Pancreas (tissue), 10 donors: ENCODE measurements around the gene WNT3A. TPM values are rescaled to one million over a fixed set of nuclear protein-coding genes. Genes with fewer than 3 reads are reported as not detected.
A peak's percentile ranks its signal among the peaks of the same experiment; 100 is the strongest.

ENCODE experiments used
- ATAC-seq, 4 donors: fragments of 200-7000 bp; cut with Tn5 transposase; one replicate each; pipeline versions ENCODE4 v1.8.0 to v1.9.1; 2020; ENCODE audit warnings: mild to moderate bottlenecking in 4 of 4, moderate library complexity in 4 of 4
- DNase-seq, 6 donors: peaks; one replicate each; pipeline ENCODE4 v3.0.0-alpha.2; 2020
- FAIRE-seq: peaks from 2 replicates; lab custom pipeline; 2012; peaks lifted over from hg19 to GRCh38; lab: Jason Lieb, UNC
- H3K27ac ChIP-seq, 4 donors: fragments of 200-600 bp; sonication (generic); 1 replicate in 3 of 4; 2 replicates in 1 of 4; pipeline versions ENCODE4 v1.5.0 to v1.8.0; 2020
- H3K27me3 ChIP-seq, 4 donors: fragments of 200-600 bp; one replicate each; pipeline ENCODE4 v1.8.0; 2021
- H3K36me3 ChIP-seq, 3 donors: fragments of 200-600 bp; sonication (generic) in 1 of 3; one replicate each; pipeline versions ENCODE4 v1.5.0 to v1.8.0; 2020 to 2021
- H3K4me1 ChIP-seq, 3 donors: fragments of 200-600 bp; one replicate each; pipeline ENCODE4 v1.8.0; 2021
- H3K4me3 ChIP-seq, 4 donors: fragments of 200-600 bp; sonication (generic) in 2 of 4; one replicate each; pipeline versions ENCODE4 v1.5.0 to v1.8.0; 2020 to 2021
- H3K9me3 ChIP-seq, 4 donors: fragments of 200-600 bp; one replicate each; pipeline ENCODE4 v1.8.0; 2021
- CTCF ChIP-seq, 4 donors: fragments of 200-600 bp; sonication (generic) in 3 of 4; IDR thresholded peaks; one replicate each; pipeline versions ENCODE4 v1.5.0 to v1.8.0; 2021; ENCODE audit warnings: antibody characterized with exemption in 4 of 4
- WGBS, 2 donors: extraction: QIAGEN DNeasy Blood & Tissue Kit; methylation state at CpG; one replicate each; pipeline ENCODE4 v1.1.7; 2013; 5-methylcytosine and 5-hydroxymethylcytosine counted together
- intact Hi-C, 3 donors: fragments of 100-400 bp; cut with DNase I; formaldehyde crosslinking; loops; one replicate each; pipeline versions ENCODE4 v1.11.1 to v1.14.2; 2022
- polyA plus RNA-seq, 2 donors: library from polyadenylated mRNA; stranded (reverse); fragments of 200-250 nt; gene quantifications; one replicate each; pipeline ENCODE4 v1.2.3, GENCODE V29; 2013
- total RNA-seq, 6 donors: library from RNA; stranded (reverse); fragmentation: NEBNext Ultra II Directional in 4 of 6; extraction: Animal tissue kit (Norgen Biotek cat#: 25700) in 4 of 6; gene quantifications; one replicate each; pipeline versions ENCODE4 v1.2.1 to v1.2.4, GENCODE V29; 2021 to 2023
- donor health status: healthy with polysubstance abuse.
- donor health status: DM: no; HTN: no; CAD: no; lungs with moderate emphysema.
- donor health status: DM: no; HTN: no; CAD: no.
- donor health status: control.
- donor health status: control.
- donor health status: Bipolar disorder and iron deficiency.
- donor health status: DM: yes; HTN: yes; CAD: no.
- donor health status: DM: no; HTN: no; CAD: no.
- donor health status: DM: no; HTN: no; CAD: no.
- donor health status: DM: yes; HTN: yes; CAD: no.

WNT3A gene
- total and polyA plus RNA-seq, 8 donors, result 0.08 TPM; not detected in 7

- DNase-seq (peak in 1 of 6 donors; percentile 11), FAIRE-seq (no peak), ATAC-seq (no peak)
- 75% methylated on average over 2 of the region's 2 CpGs for WGBS, 2 donors
- H3K27me3 ChIP-seq, result no peaks in the 10 kb centered on the region
- H3K4me1 ChIP-seq, result no peaks in the 10 kb centered on the region
- H3K36me3 ChIP-seq, result no peaks in the 10 kb centered on the region
- no peak overlapping the region for H3K27ac ChIP-seq
- no peak for TF ChIP-seq CTCF (IDR thresholded peaks at IDR 0.05)
- H3K9me3 ChIP-seq, result no peaks in the 10 kb centered on the region
- intact Hi-C loops, result no loop called here
- no peak overlapping the region for H3K4me3 ChIP-seq
Observed at GRCh38 chr1:228016181-228016510, 9.3 kb downstream of the WNT3A start.

DNA sequence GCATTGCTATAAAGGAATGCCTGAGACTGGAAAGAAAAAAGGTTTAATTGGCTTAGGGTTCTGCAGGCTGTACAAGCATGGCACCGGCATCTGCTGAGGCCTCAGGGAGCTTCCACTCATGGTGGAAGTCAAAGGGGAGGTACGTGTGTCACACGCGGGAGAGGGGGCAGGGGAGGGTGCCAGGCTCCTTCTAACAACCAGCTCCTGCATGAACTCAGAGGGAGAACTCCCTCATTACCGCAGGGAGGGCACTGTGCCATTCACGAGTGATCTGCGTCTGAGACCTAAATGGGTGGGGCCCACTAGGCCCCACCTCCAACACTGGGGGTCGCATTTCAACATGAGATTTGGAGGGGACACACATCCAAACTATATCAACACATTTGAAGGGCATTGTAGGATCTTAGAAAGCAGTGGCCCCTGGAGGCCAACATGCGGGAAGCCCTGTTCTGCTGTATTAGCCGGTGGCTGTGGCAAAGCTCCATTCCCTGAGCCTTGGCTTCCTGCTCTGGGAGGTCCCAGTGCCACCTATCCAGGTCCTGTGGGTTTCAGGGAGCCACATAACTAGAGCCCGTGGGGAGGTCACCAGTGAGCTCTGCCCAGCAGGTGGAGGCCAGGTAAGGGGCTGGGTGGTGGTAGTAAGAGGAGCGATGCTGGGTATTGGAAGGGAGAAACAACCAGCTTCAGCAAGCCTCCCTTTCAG lies 10.0 kb downstream of the WNT3A start:
- DNase-seq (no peak), FAIRE-seq (no peak), ATAC-seq (no peak)
- Histone ChIP-seq H3K36me3 (no peaks in the 10 kb centered on the region), H3K27me3 (no peaks in the 10 kb centered on the region), H3K4me1 (no peaks in the 10 kb centered on the region), H3K9me3 (no peaks in the 10 kb centered on the region), H3K27ac (no peak overlapping the region), H3K4me3 (no peak overlapping the region)
- whole genome bisulfite sequencing, 2 donors, result 73 to 81% methylated on average over 12 of the region's 12 CpGs
- TF ChIP-seq CTCF (IDR thresholded peaks at IDR 0.05), result no peak
- intact Hi-C loops, result no loop called here

DNA sequence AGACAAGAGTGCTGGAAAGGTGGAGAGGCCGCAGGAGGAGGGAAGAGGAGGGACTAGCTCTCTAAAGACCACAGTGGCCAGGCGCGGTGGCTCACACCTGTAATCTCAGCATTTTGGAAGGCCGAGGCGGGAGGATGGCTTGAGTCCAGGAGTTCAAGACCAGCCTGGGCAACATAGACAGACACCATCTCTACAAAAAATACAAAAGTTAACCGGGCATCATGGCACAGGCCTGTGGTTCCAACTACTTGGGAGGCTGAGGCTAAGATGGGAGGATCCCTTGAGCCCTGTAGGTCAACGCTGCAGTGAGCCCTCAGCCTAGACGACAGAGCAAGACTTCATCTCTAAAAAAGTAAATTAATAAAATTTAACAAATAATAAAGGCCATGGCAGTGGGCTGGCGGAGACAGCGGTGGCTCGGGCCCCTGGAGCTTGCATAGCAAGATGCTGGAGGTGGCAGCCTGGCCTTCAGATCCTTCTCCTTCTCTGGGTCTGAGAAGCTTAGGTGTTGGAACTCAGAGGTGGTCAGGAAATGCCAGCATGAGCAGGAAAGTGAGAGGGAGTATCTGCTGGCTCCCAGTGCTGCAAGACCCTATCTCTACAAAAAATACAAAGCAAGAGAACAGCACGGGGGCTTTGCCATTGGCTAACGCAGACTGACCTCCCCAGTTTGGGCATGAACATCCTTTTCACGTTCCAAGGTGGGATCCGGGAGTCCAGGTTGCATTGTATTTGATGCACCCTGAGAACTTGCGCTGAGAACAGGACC lies 10.7 kb downstream of the WNT3A start:
- intact Hi-C loops, result no loop called here
- WGBS, 2 donors, result 82 to 89% methylated on average over 16 of the region's 16 CpGs
- peak in 1 of 6 donors; percentile 35 for DNase-seq

GRCh38 chr1:228018125-228018398 lies 11.3 kb downstream of the WNT3A start:
- Histone ChIP-seq H3K9me3 (no peaks in the 10 kb centered on the region), H3K27ac (no peak overlapping the region), H3K4me3 (no peak overlapping the region), H3K36me3 (no peaks in the 10 kb centered on the region), H3K4me1 (no peaks in the 10 kb centered on the region), H3K27me3 (no peaks in the 10 kb centered on the region)
- intact Hi-C loops, result no loop called here
- TF ChIP-seq CTCF (IDR thresholded peaks at IDR 0.05), result no peak
- FAIRE-seq, result no peak
- no peak for ATAC-seq
- peak in 1 of 6 donors; percentile 9 for DNase-seq
- WGBS, 2 donors, result 78 to 82% methylated on average over 5 of the region's 5 CpGs

More for the DNA sequence above, 10.7 kb downstream of the WNT3A start:
- H3K36me3 ChIP-seq, result no peaks in the 10 kb centered on the region
- no peak overlapping the region for H3K27ac ChIP-seq
- FAIRE-seq (no peak), ATAC-seq (no peak)
- no peak overlapping the region for H3K4me3 ChIP-seq
- H3K27me3 ChIP-seq, result no peaks in the 10 kb centered on the region
- no peaks in the 10 kb centered on the region for H3K4me1 ChIP-seq
- TF ChIP-seq CTCF (IDR thresholded peaks at IDR 0.05), result no peak
- H3K9me3 ChIP-seq, result no peaks in the 10 kb centered on the region
